ENCODE measurements around the gene ACBD6. TPM values are rescaled to one million over a fixed set of nuclear protein-coding genes. Genes with fewer than 3 reads are reported as not detected.

Gene ACBD6
- total RNA-seq, 1 experiment from 2014 or later = 63.7 TPM

DNA sequence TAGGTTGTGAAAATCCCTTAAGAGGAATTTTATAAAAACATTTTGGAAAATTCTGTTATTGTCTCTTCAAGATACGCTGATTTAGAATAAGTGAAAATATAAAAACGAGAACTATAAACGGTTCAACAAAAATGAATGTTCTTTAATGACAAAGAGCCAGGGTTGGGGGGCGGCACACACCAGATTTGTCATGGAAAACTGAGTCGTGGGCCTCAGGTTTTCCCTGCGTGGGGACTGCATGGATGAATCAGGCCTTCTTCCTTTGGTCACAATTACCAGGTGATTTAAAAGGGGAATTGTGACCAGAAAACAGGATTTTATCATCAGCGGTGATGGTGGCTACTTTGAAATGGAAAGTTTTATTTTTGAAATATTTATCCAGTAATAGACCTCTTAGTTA, 263.7 kb downstream of the ACBD6 start:
- ChIA-PET CTCF (no interaction called here), POLR2A (ENCODE audit: low non-redundant PET) (no interaction called here)
- Histone ChIP-seq H3K4me1 (ENCODE audit: insufficient read depth, low read length, poor library complexity, severe bottlenecking) (no peaks in the 10 kb centered on the region), H3K4me3 (ENCODE audit: low read depth, low read length, poor library complexity, severe bottlenecking) (no peak overlapping the region), H3K9me3 (ENCODE audit: low read depth, low read length, poor library complexity, severe bottlenecking) (no peaks in the 10 kb centered on the region), H3K36me3 (ENCODE audit: insufficient read depth, low read length, poor library complexity, severe bottlenecking) (no peaks in the 10 kb centered on the region), H3K27ac (ENCODE audit: low read depth, low read length, poor library complexity, severe bottlenecking) (no peak overlapping the region), H3K27me3 (replicated peaks; ENCODE audit: insufficient read depth, low read depth, low read length, poor library complexity) (peaks cover 90% of the 10 kb centered on the region)
- TF ChIP-seq, protein P1, sequence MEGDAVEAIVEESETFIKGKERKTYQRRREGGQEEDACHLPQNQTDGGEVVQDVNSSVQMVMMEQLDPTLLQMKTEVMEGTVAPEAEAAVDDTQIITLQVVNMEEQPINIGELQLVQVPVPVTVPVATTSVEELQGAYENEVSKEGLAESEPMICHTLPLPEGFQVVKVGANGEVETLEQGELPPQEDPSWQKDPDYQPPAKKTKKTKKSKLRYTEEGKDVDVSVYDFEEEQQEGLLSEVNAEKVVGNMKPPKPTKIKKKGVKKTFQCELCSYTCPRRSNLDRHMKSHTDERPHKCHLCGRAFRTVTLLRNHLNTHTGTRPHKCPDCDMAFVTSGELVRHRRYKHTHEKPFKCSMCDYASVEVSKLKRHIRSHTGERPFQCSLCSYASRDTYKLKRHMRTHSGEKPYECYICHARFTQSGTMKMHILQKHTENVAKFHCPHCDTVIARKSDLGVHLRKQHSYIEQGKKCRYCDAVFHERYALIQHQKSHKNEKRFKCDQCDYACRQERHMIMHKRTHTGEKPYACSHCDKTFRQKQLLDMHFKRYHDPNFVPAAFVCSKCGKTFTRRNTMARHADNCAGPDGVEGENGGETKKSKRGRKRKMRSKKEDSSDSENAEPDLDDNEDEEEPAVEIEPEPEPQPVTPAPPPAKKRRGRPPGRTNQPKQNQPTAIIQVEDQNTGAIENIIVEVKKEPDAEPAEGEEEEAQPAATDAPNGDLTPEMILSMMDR (conservative IDR thresholded peaks at IDR 0.05; ENCODE audit: low read depth, low read length) = no peak
- no peak for TF ChIP-seq EZH2 (IDR thresholded peaks at IDR 0.05; ENCODE audit: borderline replicate concordance, low read depth, low read length, poor library complexity, severe bottlenecking)
- no TSS peak for BruUV-seq (replicated peaks)
- DNase-seq (ENCODE audit: low spot score) = no peak
- intact Hi-C loops (cut with micrococcal nuclease; ENCODE audit: unreplicated experiment) = no loop called here

Small RNA genes lying within 50 kb of the gene (microRNA-seq; reads per million reads assigned to microRNA genes)
- gene MIR3121 = 0.81 reads per million

Other genes starting within 250 kb of the ACBD6 start
- gene OVAAL, start 56.4 kb upstream of the ACBD6 start, total RNA-seq (2021) = not detected in 2 replicates
- 30.7 and 33.3 TPM in 2 replicates for gene XPR1, start 129.4 kb upstream of the ACBD6 start, total RNA-seq (2021)